IMR-90 (cell line): ENCODE results near the gene FAM117B. TPM values are rescaled to one million over a fixed set of nuclear protein-coding genes. Genes with fewer than 3 reads are reported as not detected.

ENCODE experiments used
- ATAC-seq: fragments of 200-7000 bp; cut with Tn5 transposase; 2 replicates; pipeline ENCODE4 v1.9.1; 2020; ENCODE audit warnings: low read depth, mild to moderate bottlenecking, moderate library complexity
- BruUV-seq: library from RNA; stranded (reverse); fragments of 400-500 nt; replicated peaks from 2 replicates; lab custom pipeline; 2021; lab: Mats Ljungman, UMichigan
- CTCF ChIA-PET: fragments of 300-600 bp; formaldehyde crosslinking; extraction: SDS; loops from one replicate; lab custom pipeline; 2021; ENCODE audit warnings: antibody characterized with exemption; lab: Yijun Ruan, JAX
- POLR2A ChIA-PET: fragments of 300-600 bp; sonication (Branson Sonifier 250); formaldehyde crosslinking; loops from one replicate; lab custom pipeline; 2022; ENCODE audit warnings: antibody characterized with exemption; ENCODE audit not compliant: unreplicated experiment; lab: Charles Lee
- DNase-seq: peaks from one replicate; pipeline ENCODE4 v3.0.0; 2013
- H2AFZ ChIP-seq: replicated peaks from 2 replicates; pipeline ENCODE3; 2013; ENCODE audit warnings: low read length, mild to moderate bottlenecking; ENCODE audit not compliant: poor library complexity
- H2AK5ac ChIP-seq: 2 replicates; pipeline ENCODE4 v1.6.1; 2013; ENCODE audit warnings: low read depth, low read length, inconsistent platforms
- H2AK9ac ChIP-seq: replicated peaks from 2 replicates; pipeline ENCODE3; 2013; ENCODE audit warnings: mild to moderate bottlenecking, low read depth, low read length, moderate library complexity; ENCODE audit not compliant: poor library complexity
- H2BK120ac ChIP-seq: 2 replicates; pipeline ENCODE4 v1.6.1; 2013; ENCODE audit warnings: low read depth, low read length, inconsistent platforms
- H2BK15ac ChIP-seq: 3 replicates; pipeline ENCODE4 v1.6.1; 2013; ENCODE audit warnings: low read depth, low read length, inconsistent platforms
- H2BK20ac ChIP-seq: 2 replicates; pipeline ENCODE4 v1.6.1; 2013; ENCODE audit warnings: low read depth, mild to moderate bottlenecking, inconsistent platforms, low read length, moderate library complexity
- H2BK5ac ChIP-seq: 2 replicates; pipeline ENCODE4 v1.6.1; 2013; ENCODE audit warnings: mild to moderate bottlenecking, low read depth, low read length, inconsistent platforms; ENCODE audit not compliant: poor library complexity, severe bottlenecking
- H3K14ac ChIP-seq: replicated peaks from 2 replicates; pipeline ENCODE4 v1.6.1; 2013; ENCODE audit warnings: low read depth, low read length, inconsistent platforms
- H3K18ac ChIP-seq: 2 replicates; pipeline ENCODE4 v1.6.1; 2013; ENCODE audit warnings: low read depth, low read length, control low read depth
- H3K23ac ChIP-seq: 2 replicates; pipeline ENCODE4 v1.6.1; 2013; ENCODE audit warnings: low read depth, low read length, inconsistent platforms
- H3K27ac ChIP-seq: 2 replicates; pipeline ENCODE4 v1.5.1; 2013; ENCODE audit warnings: mild to moderate bottlenecking, control low read depth, low read length; ENCODE audit not compliant: insufficient read depth
- H3K27me3 ChIP-seq: 2 replicates; pipeline ENCODE4 v1.6.1; 2013; ENCODE audit warnings: low read length; ENCODE audit not compliant: control insufficient read depth, insufficient read depth
- H3K36me3 ChIP-seq: 2 replicates; pipeline ENCODE4 v1.6.1; 2013; ENCODE audit warnings: low read length, mixed read lengths; ENCODE audit not compliant: control insufficient read depth, insufficient read depth
- H3K4ac ChIP-seq: 2 replicates; pipeline ENCODE4 v1.6.1; 2013; ENCODE audit warnings: low read depth, low read length, inconsistent platforms
- H3K4me1 ChIP-seq: 2 replicates; pipeline ENCODE4 v1.6.1; 2013; ENCODE audit warnings: low read length, mixed read lengths; ENCODE audit not compliant: control insufficient read depth, insufficient read depth
- H3K4me2 ChIP-seq: 2 replicates; pipeline ENCODE4 v1.6.1; 2013; ENCODE audit warnings: low read depth, mild to moderate bottlenecking, control low read depth, low read length, moderate library complexity
- H3K4me3 ChIP-seq: 2 replicates; pipeline ENCODE4 v1.5.1; 2013; ENCODE audit warnings: low read depth, mild to moderate bottlenecking, control low read depth, low read length, moderate library complexity; ENCODE audit not compliant: insufficient read depth
- H3K56ac ChIP-seq: 2 replicates; pipeline ENCODE4 v1.6.1; 2013; ENCODE audit warnings: low read length, inconsistent platforms; ENCODE audit not compliant: insufficient read depth; ENCODE audit errors: extremely low read depth
- H3K79me1 ChIP-seq, 2 experiments: 2 replicates each; pipeline ENCODE4 v1.6.1; 2013; ENCODE audit warnings: low read length in 2 of 2, inconsistent platforms in 1 of 2, low read depth in 1 of 2
- H3K9ac ChIP-seq: 2 replicates; pipeline ENCODE4 v1.6.1; 2013; ENCODE audit warnings: low read depth, low read length, control low read depth
- H3K9me1 ChIP-seq: 2 replicates; pipeline ENCODE4 v1.6.1; 2013; ENCODE audit warnings: low read length, inconsistent platforms; ENCODE audit not compliant: insufficient read depth
- H3K9me3 ChIP-seq: 2 replicates; pipeline ENCODE4 v1.6.1; 2013; ENCODE audit warnings: low read length; ENCODE audit not compliant: control insufficient read depth, insufficient read depth
- H4K20me1 ChIP-seq: 2 replicates; pipeline ENCODE4 v1.6.1; 2013; ENCODE audit warnings: low read length, inconsistent platforms; ENCODE audit not compliant: insufficient read depth
- H4K5ac ChIP-seq: 2 replicates; pipeline ENCODE4 v1.6.1; 2013; ENCODE audit warnings: mild to moderate bottlenecking, low read depth, low read length, control low read depth
- H4K8ac ChIP-seq, 2 experiments: 2 replicates each; pipeline ENCODE4 v1.6.1; 2013; ENCODE audit warnings: low read depth in 2 of 2, low read length in 2 of 2, control low read depth in 1 of 2, inconsistent platforms in 1 of 2
- H4K91ac ChIP-seq: 2 replicates; pipeline ENCODE4 v1.6.1; 2013; ENCODE audit warnings: low read depth, low read length, inconsistent platforms; ENCODE audit not compliant: insufficient read depth
- RCOR1 ChIP-seq: IDR thresholded peaks from 2 replicates; pipeline ENCODE4 v1.6.1; 2012; ENCODE audit warnings: mild to moderate bottlenecking, low read length, improper control_type of control experiment; ENCODE audit not compliant: insufficient replicate concordance
- WGBS, 2 experiments: methylation state at CpG; one replicate each; pipeline versions ENCODE4 v1.1.5 to v1.1.7; 2013; ENCODE audit warnings: missing lambda C conversion rate in 2 of 2; ENCODE audit not compliant: insufficient read length in 1 of 2; ENCODE audit errors: extremely low coverage in 2 of 2; 5-methylcytosine and 5-hydroxymethylcytosine counted together
- dilution Hi-C: fragments of 300-500 bp; cut with HindIII; formaldehyde crosslinking; loops from one replicate; pipeline ENCODE4 v1.14.3; 2018; ENCODE audit warnings: low sequenced_read_pairs; ENCODE audit not compliant: unreplicated experiment
- in situ Hi-C: fragments of 300-500 bp; cut with MboI; formaldehyde crosslinking; loops from 3 replicates; pipeline ENCODE4 v1.14.3; 2019; ENCODE audit warnings: low sequenced_read_pairs, inconsistent platforms, mixed read lengths
- intact Hi-C: fragments of 100-400 bp; cut with micrococcal nuclease; formaldehyde crosslinking; loops from 2 replicates; pipeline ENCODE4 v1.10.0; 2022
- polyA plus RNA-seq, 3 experiments: library from polyadenylated mRNA; depleted of rRNA; stranded (reverse); fragments of >200 nt; gene quantifications; 2 replicates each; pipeline ENCODE4 v1.2.3, GENCODE V29; 2012; ENCODE audit warnings: low replicate concordance in 1 of 3
- total RNA-seq: library from RNA; depleted of rRNA; stranded (reverse); fragments of >200 nt; gene quantifications from 2 replicates; pipeline ENCODE4 v1.2.3, GENCODE V29; 2012

FAM117B gene
- total and polyA plus RNA-seq, 2 of the 4 experiments (the other 2 are of a cell fraction) = 0.54 to 0.79 TPM

DNA sequence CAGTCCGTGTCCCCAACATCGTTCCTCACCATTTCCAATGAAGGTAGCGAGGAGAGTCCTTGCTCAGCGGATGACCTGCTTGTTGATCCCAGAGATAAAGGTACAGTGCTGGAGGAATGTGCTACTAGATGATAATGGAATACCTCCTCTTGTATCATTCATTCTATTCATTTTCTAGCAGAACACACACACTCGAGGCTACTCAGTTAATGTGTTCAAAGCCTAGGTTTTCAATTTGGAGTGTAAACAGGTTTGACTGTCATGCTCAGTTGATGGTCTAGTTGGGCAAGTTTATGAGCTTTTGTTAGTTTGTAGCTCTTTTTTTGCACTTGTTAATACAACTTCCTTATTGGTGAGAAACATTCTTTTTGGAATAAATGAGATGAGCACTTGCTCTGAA is 122.6 kb downstream of the FAM117B start:
- ChIA-PET CTCF (no interaction called here), POLR2A (no interaction called here)
- Histone ChIP-seq H3K4me2 (no peak overlapping the region), H2AK5ac (no peak overlapping the region), H3K56ac (no peak overlapping the region), H3K9me3 (no peaks in the 10 kb centered on the region), H3K14ac (no peak overlapping the region), H4K91ac (no peak overlapping the region), H4K5ac (no peak overlapping the region), H4K8ac (no peak overlapping the region), H2AFZ (no peak overlapping the region), H2BK20ac (no peak overlapping the region), H4K20me1 (no peaks in the 10 kb centered on the region), H3K18ac (no peak overlapping the region), H3K4ac (no peak overlapping the region), H3K36me3 (peaks cover 11% of the 10 kb centered on the region), H2BK5ac (no peak overlapping the region), H3K27ac (no peak overlapping the region), H3K9ac (no peak overlapping the region), H3K27me3 (no peaks in the 10 kb centered on the region), H3K9me1 (no peaks in the 10 kb centered on the region), H2AK9ac (no peak overlapping the region), H3K4me1 (peaks cover 2% of the 10 kb centered on the region; the same call in 1 of the 2 replicates), H2BK15ac (no peak overlapping the region), H3K23ac (no peak overlapping the region), H2BK120ac (no peak overlapping the region), H3K79me1 (no peaks in the 10 kb centered on the region), H3K4me3 (no peak overlapping the region)
- in situ Hi-C loops (no loop called here), intact Hi-C loops (no loop called here), dilution Hi-C loops (no loop called here)
- no peak for TF ChIP-seq RCOR1
- no peak for ATAC-seq
- no TSS peak for BruUV-seq
- no peak for DNase-seq
- no CpG with 5 or more reads among the region's 5 CpGs for WGBS, 2 experiments
